ENCODE data around the gene B3GALT2. TPM values are rescaled to one million over a fixed set of nuclear protein-coding genes. Genes with fewer than 3 reads are reported as not detected.

Gene B3GALT2
- total RNA-seq, 1 donor from 2014 or later = not detected

DNA sequence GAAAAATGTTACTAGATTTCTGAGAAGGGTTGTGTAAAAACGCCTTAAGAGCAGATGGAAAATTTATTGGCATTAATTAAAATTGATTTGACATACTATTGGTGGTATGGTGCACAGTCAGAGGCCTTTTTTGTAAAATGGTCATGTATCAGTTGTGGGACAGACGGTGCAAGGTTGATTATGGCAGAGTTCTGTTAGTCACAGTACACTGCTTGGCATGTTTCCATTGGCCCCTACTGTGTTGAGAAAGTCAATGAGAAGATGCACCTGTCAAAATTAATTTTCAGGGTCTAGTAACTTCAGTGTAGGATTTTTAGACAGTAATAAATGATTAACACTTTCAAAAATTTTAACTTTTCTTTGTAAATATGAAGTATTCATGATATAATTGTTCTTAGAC is 4.4 kb downstream of the B3GALT2 start:
- no peak overlapping the region for H3K4me3 Mint-ChIP-seq
- TF ChIP-seq, protein P1, sequence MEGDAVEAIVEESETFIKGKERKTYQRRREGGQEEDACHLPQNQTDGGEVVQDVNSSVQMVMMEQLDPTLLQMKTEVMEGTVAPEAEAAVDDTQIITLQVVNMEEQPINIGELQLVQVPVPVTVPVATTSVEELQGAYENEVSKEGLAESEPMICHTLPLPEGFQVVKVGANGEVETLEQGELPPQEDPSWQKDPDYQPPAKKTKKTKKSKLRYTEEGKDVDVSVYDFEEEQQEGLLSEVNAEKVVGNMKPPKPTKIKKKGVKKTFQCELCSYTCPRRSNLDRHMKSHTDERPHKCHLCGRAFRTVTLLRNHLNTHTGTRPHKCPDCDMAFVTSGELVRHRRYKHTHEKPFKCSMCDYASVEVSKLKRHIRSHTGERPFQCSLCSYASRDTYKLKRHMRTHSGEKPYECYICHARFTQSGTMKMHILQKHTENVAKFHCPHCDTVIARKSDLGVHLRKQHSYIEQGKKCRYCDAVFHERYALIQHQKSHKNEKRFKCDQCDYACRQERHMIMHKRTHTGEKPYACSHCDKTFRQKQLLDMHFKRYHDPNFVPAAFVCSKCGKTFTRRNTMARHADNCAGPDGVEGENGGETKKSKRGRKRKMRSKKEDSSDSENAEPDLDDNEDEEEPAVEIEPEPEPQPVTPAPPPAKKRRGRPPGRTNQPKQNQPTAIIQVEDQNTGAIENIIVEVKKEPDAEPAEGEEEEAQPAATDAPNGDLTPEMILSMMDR (IDR thresholded peaks at IDR 0.05) = no peak
- TF ChIP-seq EZH2 (IDR thresholded peaks at IDR 0.05) (no peak), EZH2phosphoT487 (IDR thresholded peaks at IDR 0.05) (no peak)
- Histone ChIP-seq H3K27ac (peak overlapping the region; percentile 5), H3K4me2 (no peak overlapping the region), H3F3A (ENCODE audit: low read depth) (no peaks in the 10 kb centered on the region), H3K4me3 (no peak overlapping the region), H3K4me1 (peaks cover 19% of the 10 kb centered on the region), H3K27me3 (no peaks in the 10 kb centered on the region), H3K9me3 (ENCODE audit: low read depth) (no peaks in the 10 kb centered on the region), H2AFZ (replicated peaks) (no peak overlapping the region), H3K79me2 (ENCODE audit: low read depth) (peaks cover 47% of the 10 kb centered on the region), H3K9ac (no peak overlapping the region), H3K36me3 (no peaks in the 10 kb centered on the region), H4K20me1 (ENCODE audit: low read depth) (peaks cover 37% of the 10 kb centered on the region)
- no peak overlapping the region for H3K27ac Mint-ChIP-seq
- peaks cover 2% of the 10 kb centered on the region for H3K36me3 Mint-ChIP-seq
- no peaks in the 10 kb centered on the region for H3K27me3 Mint-ChIP-seq (ENCODE audit: insufficient read depth, low read depth)
- DNase-seq (ENCODE audit: low spot score) = no peak
- no peaks in the 10 kb centered on the region for H3K9me3 Mint-ChIP-seq
- H3K4me1 Mint-ChIP-seq = peaks cover 22% of the 10 kb centered on the region

DNA sequence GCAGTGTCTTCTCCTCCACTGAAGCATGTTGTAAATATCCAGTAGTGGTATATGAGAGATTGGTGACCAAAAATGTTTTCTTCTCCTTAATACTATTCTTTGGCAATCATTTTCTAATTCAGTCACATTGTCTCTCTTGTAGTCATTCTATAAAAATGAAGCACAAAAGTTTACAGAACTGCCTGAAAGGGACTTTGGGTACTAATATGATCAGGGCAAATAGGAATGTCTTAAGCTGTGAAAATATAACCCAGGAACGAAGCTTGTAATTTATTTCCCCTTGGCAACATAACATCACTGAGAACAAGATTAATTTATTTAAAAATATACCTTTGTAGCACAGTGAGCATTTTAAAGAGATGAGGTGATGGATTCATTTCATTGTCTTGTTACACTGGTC is 4.9 kb downstream of the B3GALT2 start:
- H3K4me1 ChIP-seq = peaks cover 17% of the 10 kb centered on the region
- H3K4me3 Mint-ChIP-seq = no peak overlapping the region
- H4K20me1 ChIP-seq (ENCODE audit: low read depth) = peaks cover 35% of the 10 kb centered on the region
- no peaks in the 10 kb centered on the region for H3K9me3 Mint-ChIP-seq
- peaks cover 18% of the 10 kb centered on the region for H3K4me1 Mint-ChIP-seq
- no peaks in the 10 kb centered on the region for H3F3A ChIP-seq (ENCODE audit: low read depth)
- no peaks in the 10 kb centered on the region for H3K27me3 ChIP-seq
- no peak overlapping the region for H2AFZ ChIP-seq (replicated peaks)
- no peaks in the 10 kb centered on the region for H3K27me3 Mint-ChIP-seq (ENCODE audit: insufficient read depth, low read depth)
- H3K9ac ChIP-seq = no peak overlapping the region
- H3K27ac Mint-ChIP-seq = no peak overlapping the region
- H3K79me2 ChIP-seq (ENCODE audit: low read depth) = peaks cover 43% of the 10 kb centered on the region
- H3K27ac ChIP-seq = peak overlapping the region; percentile 5
- no peak overlapping the region for H3K4me2 ChIP-seq
- TF ChIP-seq EZH2phosphoT487 (IDR thresholded peaks at IDR 0.05) = no peak
- no peak for TF ChIP-seq EZH2 (IDR thresholded peaks at IDR 0.05)
- TF ChIP-seq, protein P1 (IDR thresholded peaks at IDR 0.05) = no peak
- no peaks in the 10 kb centered on the region for H3K36me3 ChIP-seq
- no peak overlapping the region for H3K4me3 ChIP-seq
- peaks cover 2% of the 10 kb centered on the region for H3K36me3 Mint-ChIP-seq
- no peaks in the 10 kb centered on the region for H3K9me3 ChIP-seq (ENCODE audit: low read depth)
- DNase-seq (ENCODE audit: low spot score) = no peak

DNA sequence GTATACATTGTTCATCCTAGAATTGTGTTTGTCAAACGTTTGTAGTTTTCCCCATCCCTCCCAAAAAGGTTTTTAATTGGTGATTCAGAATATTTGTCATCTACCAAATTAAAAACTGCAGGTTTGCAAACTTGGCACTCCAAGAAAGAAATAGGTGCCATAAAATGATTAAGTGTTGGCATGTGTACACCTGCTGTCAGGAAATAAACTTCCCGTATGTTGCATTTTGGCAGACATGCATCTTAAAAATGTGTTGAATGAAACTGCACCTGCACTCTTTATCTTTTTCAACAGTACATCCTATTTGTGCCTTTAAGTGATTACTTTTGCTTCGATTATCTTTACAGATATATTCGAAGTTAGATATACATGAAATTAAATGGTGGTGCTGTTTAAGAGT is 7.3 kb downstream of the B3GALT2 start:
- no peak overlapping the region for H3K27ac Mint-ChIP-seq

More for the DNA sequence above, 7.3 kb downstream of the B3GALT2 start:
- no peaks in the 10 kb centered on the region for H3K27me3 ChIP-seq
- H3K9ac ChIP-seq = no peak overlapping the region
- no peak overlapping the region for H3K27ac ChIP-seq
- Mint-ChIP-seq H3K27me3 (ENCODE audit: insufficient read depth, low read depth) (no peaks in the 10 kb centered on the region), H3K4me3 (no peak overlapping the region), H3K9me3 (no peaks in the 10 kb centered on the region), H3K36me3 (peaks cover 5% of the 10 kb centered on the region), H3K4me1 (no peaks in the 10 kb centered on the region)
- H3F3A ChIP-seq (ENCODE audit: low read depth) = no peaks in the 10 kb centered on the region
- H2AFZ ChIP-seq (replicated peaks) = no peak overlapping the region
- H3K4me2 ChIP-seq = no peak overlapping the region
- TF ChIP-seq EZH2phosphoT487 (IDR thresholded peaks at IDR 0.05) (no peak), EZH2 (IDR thresholded peaks at IDR 0.05) (no peak)
- TF ChIP-seq, protein P1 (IDR thresholded peaks at IDR 0.05) = no peak
- peaks cover 5% of the 10 kb centered on the region for H3K4me1 ChIP-seq
- H4K20me1 ChIP-seq (ENCODE audit: low read depth) = peaks cover 25% of the 10 kb centered on the region
- H3K36me3 ChIP-seq = no peaks in the 10 kb centered on the region
- H3K79me2 ChIP-seq (ENCODE audit: low read depth) = peaks cover 39% of the 10 kb centered on the region
- H3K9me3 ChIP-seq (ENCODE audit: low read depth) = no peaks in the 10 kb centered on the region
- DNase-seq (ENCODE audit: low spot score) = no peak
- no peak overlapping the region for H3K4me3 ChIP-seq
